Caco-2 (cell line): ENCODE measurements around the gene ALB. TPM values are rescaled to one million over a fixed set of nuclear protein-coding genes. Genes with fewer than 3 reads are reported as not detected.

Experiments
- BruUV-seq: library from RNA; stranded (reverse); fragments of 400-500 nt; replicated peaks from 2 replicates; lab custom pipeline; 2021; lab: Mats Ljungman, UMichigan
- CTCF ChIA-PET: fragments of 300-600 bp; sonication (Branson Sonifier 250); formaldehyde crosslinking; loops from one replicate; lab custom pipeline; 2022; ENCODE audit warnings: antibody characterized with exemption; lab: Charles Lee
- POLR2A ChIA-PET: fragments of 300-600 bp; sonication (Branson Sonifier 250); formaldehyde crosslinking; loops from one replicate; lab custom pipeline; 2022; ENCODE audit warnings: antibody characterized with exemption; lab: Charles Lee
- DNase-seq, 2 experiments: peaks; one replicate each; pipeline versions ENCODE4 v3.0.0 to v3.0.0-alpha.2; 2020 to 2022
- H3K27me3 ChIP-seq: replicated peaks from 2 replicates; pipeline ENCODE4 v1.6.0; 2011; ENCODE audit warnings: low read length; ENCODE audit not compliant: control insufficient read depth, insufficient read depth
- H3K36me3 ChIP-seq: 2 replicates; pipeline ENCODE4 v1.5.1; 2011; ENCODE audit warnings: low read length; ENCODE audit not compliant: control insufficient read depth, insufficient read depth
- H3K4me1 ChIP-seq: fragments of 250-450 bp; sonication (Bioruptor Pico); 2 replicates; pipeline ENCODE4 v1.5.1; 2020; ENCODE audit warnings: mild to moderate bottlenecking
- H3K4me3 ChIP-seq: 2 replicates; pipeline ENCODE4 v1.5.1; 2011; ENCODE audit warnings: low read depth, mild to moderate bottlenecking, control low read depth, low read length
- H3K9me3 ChIP-seq: fragments of 250-450 bp; sonication (Bioruptor Pico); 2 replicates; pipeline ENCODE4 v1.5.1; 2020; ENCODE audit warnings: mild to moderate bottlenecking, moderate library complexity
- H3K27ac Mint-ChIP-seq: one replicate; pipeline ENCODE4 v1.8.0; 2022; ENCODE audit warnings: mixed read lengths; ENCODE audit not compliant: unreplicated experiment
- H3K27me3 Mint-ChIP-seq: one replicate; pipeline ENCODE4 v1.8.0; 2022; ENCODE audit warnings: mixed read lengths; ENCODE audit not compliant: insufficient read depth, unreplicated experiment
- H3K36me3 Mint-ChIP-seq: one replicate; pipeline ENCODE4 v1.8.0; 2022; ENCODE audit warnings: mild to moderate bottlenecking, mixed read lengths; ENCODE audit not compliant: insufficient read depth, unreplicated experiment
- H3K4me1 Mint-ChIP-seq: one replicate; pipeline ENCODE4 v1.8.0; 2022; ENCODE audit warnings: low read depth, mixed read lengths; ENCODE audit not compliant: unreplicated experiment
- H3K4me3 Mint-ChIP-seq: one replicate; pipeline ENCODE4 v1.8.0; 2022; ENCODE audit warnings: mild to moderate bottlenecking, moderate library complexity, mixed read lengths; ENCODE audit not compliant: unreplicated experiment
- H3K9me3 Mint-ChIP-seq: one replicate; pipeline ENCODE4 v1.8.0; 2022; ENCODE audit warnings: mixed read lengths; ENCODE audit not compliant: unreplicated experiment
- CTCF ChIP-seq, 2 experiments: fragments of 200-600 bp in 1 of 2; IDR thresholded peaks; 1 replicate in 1 of 2; 2 replicates in 1 of 2; pipeline versions ENCODE4 v1.5.1 to v1.8.0; 2011 to 2022; ENCODE audit warnings: antibody characterized with exemption in 1 of 2, control low read depth in 1 of 2, inconsistent platforms in 1 of 2, low read depth in 1 of 2, low read length in 1 of 2, mild to moderate bottlenecking in 1 of 2, moderate library complexity in 1 of 2; ENCODE audit not compliant: insufficient read depth in 1 of 2, severe bottlenecking in 1 of 2, unreplicated experiment in 1 of 2
- intact Hi-C: fragments of 100-400 bp; cut with micrococcal nuclease; formaldehyde crosslinking; loops from one replicate; pipeline ENCODE4 v1.10.0; 2022; ENCODE audit not compliant: unreplicated experiment
- total RNA-seq: library from RNA; stranded (reverse); gene quantifications from 2 replicates; pipeline ENCODE4 v1.2.3, GENCODE V29; 2022

ALB gene
- total RNA-seq, 1 experiment from 2014 or later: 64.9 TPM

GRCh38 chr4:73443224-73443623, 39.1 kb downstream of the ALB start:
- H3K9me3 Mint-ChIP-seq: no peaks in the 10 kb centered on the region
- DNase-seq: no peak
- H3K27ac Mint-ChIP-seq: no peak overlapping the region
- H3K4me1 ChIP-seq: peaks cover 15% of the 10 kb centered on the region
- no peaks in the 10 kb centered on the region for H3K27me3 Mint-ChIP-seq
- H3K36me3 ChIP-seq: no peaks in the 10 kb centered on the region; the same call in 1 of the 2 replicates
- no peak for TF ChIP-seq CTCF (IDR thresholded peaks at IDR 0.05; ENCODE audit: insufficient read depth in 1 of 2, low read depth in 1 of 2, low read length in 1 of 2, severe bottlenecking in 1 of 2, unreplicated experiment in 1 of 2)
- H3K36me3 Mint-ChIP-seq: no peaks in the 10 kb centered on the region
- CTCF ChIA-PET: no interaction called here
- no peaks in the 10 kb centered on the region for H3K9me3 ChIP-seq
- no peak overlapping the region for H3K4me3 ChIP-seq
- no peak overlapping the region for H3K4me3 Mint-ChIP-seq
- POLR2A ChIA-PET: no interaction called here
- no peaks in the 10 kb centered on the region for H3K27me3 ChIP-seq
- H3K4me1 Mint-ChIP-seq: no peaks in the 10 kb centered on the region
- intact Hi-C loops: no loop called here
- no TSS peak for BruUV-seq

GRCh38 chr4:73445383-73446335, 41.6 kb downstream of the ALB start:
- Histone ChIP-seq H3K4me1 (peaks cover 20% of the 10 kb centered on the region), H3K4me3 (no peak overlapping the region), H3K27me3 (no peaks in the 10 kb centered on the region), H3K36me3 (no peaks in the 10 kb centered on the region; the same call in 1 of the 2 replicates), H3K9me3 (no peaks in the 10 kb centered on the region)
- BruUV-seq: no TSS peak
- TF ChIP-seq CTCF (IDR thresholded peaks at IDR 0.05; ENCODE audit: insufficient read depth in 1 of 2, low read depth in 1 of 2, low read length in 1 of 2, severe bottlenecking in 1 of 2, unreplicated experiment in 1 of 2): no peak
- Mint-ChIP-seq H3K36me3 (no peaks in the 10 kb centered on the region), H3K9me3 (no peaks in the 10 kb centered on the region), H3K27me3 (no peaks in the 10 kb centered on the region), H3K4me3 (no peak overlapping the region), H3K27ac (no peak overlapping the region), H3K4me1 (no peaks in the 10 kb centered on the region)
- CTCF ChIA-PET: interaction anchor here (0.6 to 3.1 kb wide), 14 partner anchors 7 to 244 kb away, joined by 3 to 69 read pairs (median 4); partner anchors contain the start of gene ANKRD17
- intact Hi-C loops: loop anchor here (1.0 to 5.0 kb wide), 5 partner anchors 11 to 207 kb away; no protein-coding TSS in a partner anchor
- DNase-seq: no peak
- POLR2A ChIA-PET: no interaction called here

- no peaks in the 10 kb centered on the region for H3K27me3 Mint-ChIP-seq
- POLR2A ChIA-PET: no interaction called here
- Histone ChIP-seq H3K27me3 (no peaks in the 10 kb centered on the region), H3K9me3 (no peaks in the 10 kb centered on the region), H3K36me3 (no peaks in the 10 kb centered on the region; the same call in 1 of the 2 replicates), H3K4me1 (peaks cover 21% of the 10 kb centered on the region), H3K4me3 (no peak overlapping the region)
- no peak overlapping the region for H3K27ac Mint-ChIP-seq
- peak; percentile 76 to 81 for TF ChIP-seq CTCF (IDR thresholded peaks at IDR 0.05; ENCODE audit: insufficient read depth in 1 of 2, low read depth in 1 of 2, low read length in 1 of 2, severe bottlenecking in 1 of 2, unreplicated experiment in 1 of 2)
- no peak overlapping the region for H3K4me3 Mint-ChIP-seq
- peak; percentile 36 to 45 for DNase-seq
- no TSS peak for BruUV-seq
- H3K9me3 Mint-ChIP-seq: no peaks in the 10 kb centered on the region
- H3K4me1 Mint-ChIP-seq: no peaks in the 10 kb centered on the region
- H3K36me3 Mint-ChIP-seq: no peaks in the 10 kb centered on the region
- CTCF ChIA-PET: interaction anchor here (0.6 to 3.1 kb wide), 14 partner anchors 8 to 243 kb away, joined by 3 to 69 read pairs (median 4); partner anchors contain the start of gene ANKRD17
- intact Hi-C loops: loop anchor here (1.0 to 5.0 kb wide), 5 partner anchors 12 to 206 kb away; no protein-coding TSS in a partner anchor
Observed at GRCh38 chr4:73446336-73446938, 42.4 kb downstream of the ALB start.
